Measurements from ENCODE around the gene ACTR1A. TPM values are rescaled to one million over a fixed set of nuclear protein-coding genes. Genes with fewer than 3 reads are reported as not detected.
A peak's percentile ranks its signal among the peaks of the same experiment; 100 is the strongest.

ACTR1A gene
- polyA plus RNA-seq, 1 donor from 2014 or later: 53.4 TPM

DNA sequence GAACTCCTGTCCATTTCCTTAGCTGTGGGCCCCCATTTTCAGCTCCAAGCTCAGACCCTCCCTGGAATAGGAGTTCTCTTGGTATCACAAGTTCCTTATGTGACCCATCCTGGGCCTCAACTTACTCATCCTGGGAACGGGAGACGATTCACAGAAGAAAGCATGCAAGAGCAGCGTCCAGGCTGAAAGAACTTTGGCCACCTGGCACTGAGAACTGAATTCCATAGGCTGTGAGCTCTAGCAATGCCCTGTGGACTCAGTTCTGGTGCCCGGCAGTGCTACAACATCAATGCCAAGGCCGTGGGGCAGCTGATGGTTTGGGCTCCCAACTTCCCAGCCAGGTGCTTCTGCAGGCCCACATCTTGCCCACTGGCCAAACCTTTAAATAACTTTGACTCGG lies 66.2 kb downstream of the ACTR1A start:
- Mint-ChIP-seq H3K4me3 (peak overlapping the region in 3 of 4 donors; percentile 4 to 88 (median 44)), H3K27me3 (peaks cover 2% of the 10 kb centered on the region), H3K9me3 (no peaks in the 10 kb centered on the region), H3K27ac (no peak overlapping the region), H3K36me3 (no peaks in the 10 kb centered on the region), H3K4me1 (peaks cover 6 to 18% (median 14%) of the 10 kb centered on the region in 3 donors)

DNA sequence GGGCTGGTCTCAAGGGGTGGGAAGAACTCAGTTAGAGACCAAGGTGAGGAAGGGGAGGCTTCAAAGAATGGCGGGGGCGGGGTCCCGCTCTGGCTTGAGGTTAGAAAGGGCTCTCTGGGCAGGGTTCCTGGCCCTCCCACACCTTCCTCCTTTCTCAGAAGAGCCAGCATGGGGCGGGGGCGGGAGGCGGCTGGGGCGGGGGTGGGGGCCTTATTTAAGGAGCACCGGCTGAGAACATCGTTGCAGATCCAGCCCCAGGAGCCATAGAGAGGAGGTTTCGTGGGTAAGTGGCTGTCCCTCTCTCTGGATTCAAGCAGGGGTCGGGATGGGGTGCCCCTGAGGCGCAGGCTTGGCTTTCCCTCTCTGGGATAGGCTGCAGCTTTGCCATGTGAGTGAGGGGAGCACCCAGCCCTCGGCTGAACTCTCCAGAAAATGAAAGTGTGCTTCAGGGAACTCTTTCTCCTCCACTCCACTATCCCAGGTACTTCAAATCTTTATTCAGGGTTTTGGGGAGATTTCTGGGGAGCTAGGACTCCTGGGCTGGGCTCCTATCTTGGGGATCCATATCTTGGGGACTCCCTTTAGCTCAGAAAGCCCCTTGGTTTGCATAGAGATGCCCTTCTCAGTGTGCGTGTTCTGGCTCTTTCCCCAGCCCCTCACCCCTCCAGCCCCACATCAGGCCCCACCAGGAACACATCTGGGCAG lies 66.8 kb downstream of the ACTR1A start:
- Mint-ChIP-seq H3K36me3 (no peaks in the 10 kb centered on the region), H3K27ac (no peak overlapping the region), H3K27me3 (peaks cover 2% of the 10 kb centered on the region), H3K9me3 (no peaks in the 10 kb centered on the region), H3K4me1 (peaks cover 6 to 18% (median 14%) of the 10 kb centered on the region in 3 donors), H3K4me3 (peak overlapping the region; percentile 25 to 90 (median 55))

DNA sequence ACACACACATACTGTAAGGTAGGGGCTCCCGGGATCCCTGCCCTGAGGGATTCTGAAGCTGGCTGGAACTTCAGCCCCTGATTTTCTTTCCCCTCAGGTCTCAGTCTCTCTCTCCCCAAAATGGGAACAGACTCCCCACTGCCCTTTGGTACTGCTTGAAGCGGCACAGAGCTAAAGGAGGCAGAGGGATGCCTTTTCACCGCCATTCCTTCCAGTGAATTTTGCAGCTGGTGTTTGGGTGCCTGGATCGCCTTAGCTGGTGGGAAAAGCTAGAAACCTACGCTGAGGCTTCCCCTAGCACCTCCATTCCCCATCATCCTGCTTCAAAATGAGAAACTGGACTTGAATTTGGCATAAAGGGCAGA lies 67.4 kb downstream of the ACTR1A start:
- peak overlapping the region in 2 of 3 donors; percentile 29 to 54 for H3K27ac Mint-ChIP-seq
- no peaks in the 10 kb centered on the region for H3K9me3 Mint-ChIP-seq
- peaks cover 6 to 18% (median 14%) of the 10 kb centered on the region in 3 donors for H3K4me1 Mint-ChIP-seq
- no peaks in the 10 kb centered on the region for H3K36me3 Mint-ChIP-seq
- H3K27me3 Mint-ChIP-seq: peaks cover 2% of the 10 kb centered on the region
- H3K4me3 Mint-ChIP-seq: peak overlapping the region; percentile 25 to 90 (median 55)

DNA sequence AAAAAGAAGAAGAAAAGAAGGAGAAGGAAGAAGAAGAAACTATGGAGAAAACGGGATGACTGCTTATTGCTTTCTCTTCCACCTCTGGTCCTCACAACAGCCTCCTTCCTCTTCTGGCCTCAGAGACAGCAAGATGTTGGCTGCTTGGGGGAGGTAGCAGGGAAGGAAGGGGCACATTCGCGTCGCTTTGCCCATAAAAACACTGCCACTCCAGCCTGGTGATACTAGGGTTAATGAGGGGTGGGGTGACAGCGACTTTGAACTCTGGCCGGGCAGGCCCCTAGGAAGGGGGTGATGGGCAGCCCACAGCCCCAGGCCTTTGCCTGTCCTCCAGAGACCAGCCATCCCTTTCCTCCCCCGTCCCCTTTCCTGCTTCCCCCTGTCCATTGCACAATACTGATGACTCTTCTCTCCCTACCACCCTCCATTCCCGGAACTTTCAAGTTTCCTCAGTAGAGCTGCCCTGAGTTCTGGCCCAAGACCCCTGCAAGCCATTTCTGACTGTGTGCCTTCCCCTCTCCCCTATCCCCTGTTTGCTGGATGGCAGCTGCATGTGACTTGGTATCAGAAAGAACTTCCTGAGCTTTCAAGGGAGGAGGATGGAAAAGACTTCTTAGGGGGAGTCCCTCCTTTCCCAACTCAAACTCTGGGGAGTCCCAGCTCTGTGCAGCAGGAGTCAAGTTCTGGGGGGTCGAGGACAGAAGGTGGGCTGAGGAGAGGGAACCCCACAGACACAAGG lies 67.9 kb downstream of the ACTR1A start:
- Mint-ChIP-seq H3K4me3 (peak overlapping the region in 1 of 4 donors; percentile 40), H3K4me1 (peaks cover 6 to 18% (median 14%) of the 10 kb centered on the region in 3 donors), H3K9me3 (no peaks in the 10 kb centered on the region), H3K27me3 (peaks cover 2% of the 10 kb centered on the region), H3K36me3 (no peaks in the 10 kb centered on the region), H3K27ac (peak overlapping the region in 2 of 3 donors; percentile 29 to 54)

GRCh38 chr10:102433619-102434046 lies 68.9 kb downstream of the ACTR1A start:
- Mint-ChIP-seq H3K4me3 (peak overlapping the region; percentile 65 to 98 (median 94)), H3K9me3 (no peaks in the 10 kb centered on the region), H3K4me1 (peaks cover 6 to 18% (median 14%) of the 10 kb centered on the region in 3 donors), H3K27me3 (peaks cover 2% of the 10 kb centered on the region), H3K36me3 (no peaks in the 10 kb centered on the region), H3K27ac (peak overlapping the region in 2 of 3 donors; percentile 35 to 86)

DNA sequence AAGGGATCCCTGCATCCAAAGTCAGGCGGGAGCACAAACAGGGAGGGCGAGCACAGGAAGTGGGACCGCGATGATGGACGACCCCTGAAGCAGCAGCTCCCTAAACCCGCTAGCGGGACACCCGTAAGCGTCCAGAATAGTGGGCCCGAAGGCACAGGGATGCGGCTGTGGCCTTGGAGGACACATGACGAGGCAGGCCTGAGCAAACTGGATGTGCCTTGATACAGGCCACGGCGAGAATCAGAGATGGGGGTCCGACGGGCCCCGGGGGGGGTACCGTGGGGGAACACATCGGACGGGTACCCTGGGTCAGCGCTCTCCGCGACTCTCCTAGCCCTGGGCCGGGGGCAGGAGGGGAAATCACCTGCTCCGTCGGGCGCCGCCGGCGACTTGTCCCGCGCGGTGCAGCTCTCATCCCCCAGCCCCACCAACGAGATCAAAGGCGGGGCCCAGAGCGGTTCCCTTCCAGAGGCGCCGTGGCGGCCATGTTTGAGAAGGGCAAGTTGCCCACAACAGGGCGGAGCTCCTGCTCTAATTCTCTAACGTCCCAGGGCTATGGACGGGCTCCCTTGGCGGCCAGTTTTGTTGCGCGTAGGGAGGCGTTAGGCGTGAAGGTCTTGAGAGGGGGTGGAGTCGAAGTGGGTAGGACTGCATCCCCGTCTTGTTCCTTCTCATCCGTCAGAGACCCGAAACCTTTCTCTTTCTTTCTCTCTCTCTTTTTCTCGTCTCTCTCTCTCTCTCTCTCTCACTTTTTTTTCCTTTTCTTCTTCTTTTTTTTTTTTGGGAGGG lies 70.2 kb downstream of the ACTR1A start, which contains the start of gene CUEDC2:
Gene CUEDC2, minus strand, starts transcription at position 413 of the 789 bp plus-strand sequence. CDS start 7,386 bp downstream, outside the sequence.
- H3K4me1 Mint-ChIP-seq: peaks cover 6 to 18% (median 14%) of the 10 kb centered on the region in 3 donors
- no peaks in the 10 kb centered on the region for H3K36me3 Mint-ChIP-seq
- peak within 1 kb of the TSS; percentile 69 to 93 (median 86) for H3K27ac Mint-ChIP-seq
- peak within 1 kb of the TSS; percentile 93 to 98 (median 96) for H3K4me3 Mint-ChIP-seq
- no peaks in the 10 kb centered on the region for H3K9me3 Mint-ChIP-seq
- H3K27me3 Mint-ChIP-seq: peaks cover 2% of the 10 kb centered on the region

DNA sequence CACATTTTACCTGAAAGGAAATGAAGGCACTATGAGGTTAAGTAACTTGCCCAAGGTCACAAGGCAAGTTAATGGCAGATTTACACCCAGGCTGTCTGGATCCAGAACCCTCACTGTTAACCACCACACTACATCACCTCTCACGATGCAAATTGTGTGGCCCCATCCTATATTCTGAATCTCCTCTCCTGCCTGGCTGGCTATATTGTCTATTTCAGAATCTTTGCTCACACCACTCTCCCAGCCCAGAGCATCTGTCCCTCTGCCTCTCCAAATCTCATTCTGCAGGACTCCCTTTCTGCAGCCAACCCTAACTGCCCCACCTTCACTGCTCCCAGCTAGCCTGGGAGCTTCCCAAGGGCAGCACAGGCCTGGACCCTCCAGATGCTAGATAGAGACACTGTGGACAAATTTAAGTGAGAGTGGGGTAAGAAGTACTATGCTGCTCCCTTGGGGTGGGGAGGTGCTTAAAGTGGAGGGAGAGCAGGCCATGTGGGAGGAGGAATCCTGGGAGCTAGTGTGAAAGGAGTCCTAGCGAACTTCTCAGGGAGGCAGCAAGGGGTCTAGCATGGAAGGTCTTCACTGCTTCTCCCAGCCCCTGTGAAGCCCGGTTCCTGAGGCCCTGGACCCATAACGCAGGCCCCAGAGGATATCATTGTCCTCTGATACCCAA lies 70.9 kb downstream of the ACTR1A start:
- H3K4me1 Mint-ChIP-seq: peaks cover 6 to 19% (median 14%) of the 10 kb centered on the region in 3 donors
- H3K36me3 Mint-ChIP-seq: no peaks in the 10 kb centered on the region
- H3K27ac Mint-ChIP-seq: peak overlapping the region in 2 of 3 donors; percentile 69 to 86
- H3K9me3 Mint-ChIP-seq: no peaks in the 10 kb centered on the region
- H3K27me3 Mint-ChIP-seq: peaks cover 2% of the 10 kb centered on the region
- peak overlapping the region; percentile 93 to 98 (median 96) for H3K4me3 Mint-ChIP-seq

- Mint-ChIP-seq H3K9me3 (no peaks in the 10 kb centered on the region), H3K27ac (no peak overlapping the region), H3K36me3 (no peaks in the 10 kb centered on the region), H3K27me3 (no peaks in the 10 kb centered on the region), H3K4me1 (peaks cover 13 to 14% (median 14%) of the 10 kb centered on the region in 3 donors), H3K4me3 (peak overlapping the region in 1 of 4 donors; percentile 50)
These were observed 73.0 kb downstream of the ACTR1A start for GRCh38 chr10:102429468-102429867.

Other genes starting within 250 kb of the ACTR1A start
- 42.8 TPM for gene NFKB2, start 107.0 kb downstream of the ACTR1A start, polyA plus RNA-seq
- gene PSD, start 83.9 kb downstream of the ACTR1A start, polyA plus RNA-seq: 2.8 TPM
- gene FBXL15, start 81.9 kb downstream of the ACTR1A start, polyA plus RNA-seq: 40.5 TPM
- 51.8 TPM for gene CUEDC2, start 70.1 kb downstream of the ACTR1A start, polyA plus RNA-seq
- gene C10orf95, start 51.2 kb downstream of the ACTR1A start, polyA plus RNA-seq: 0.70 TPM
- gene SUFU, start 1.3 kb upstream of the ACTR1A start, polyA plus RNA-seq: 5.0 TPM
- gene TRIM8, start 141.8 kb upstream of the ACTR1A start, polyA plus RNA-seq: 71.5 TPM
- gene ARL3, start 211.7 kb upstream of the ACTR1A start, polyA plus RNA-seq: 3.8 TPM
- gene SFXN2, start 211.9 kb upstream of the ACTR1A start, polyA plus RNA-seq: 6.4 TPM
- 28.8 TPM for gene WBP1L, start 241.2 kb upstream of the ACTR1A start, polyA plus RNA-seq